Measurements from ENCODE around the gene MAPK8IP3.

The MAPK8IP3 gene

DNA sequence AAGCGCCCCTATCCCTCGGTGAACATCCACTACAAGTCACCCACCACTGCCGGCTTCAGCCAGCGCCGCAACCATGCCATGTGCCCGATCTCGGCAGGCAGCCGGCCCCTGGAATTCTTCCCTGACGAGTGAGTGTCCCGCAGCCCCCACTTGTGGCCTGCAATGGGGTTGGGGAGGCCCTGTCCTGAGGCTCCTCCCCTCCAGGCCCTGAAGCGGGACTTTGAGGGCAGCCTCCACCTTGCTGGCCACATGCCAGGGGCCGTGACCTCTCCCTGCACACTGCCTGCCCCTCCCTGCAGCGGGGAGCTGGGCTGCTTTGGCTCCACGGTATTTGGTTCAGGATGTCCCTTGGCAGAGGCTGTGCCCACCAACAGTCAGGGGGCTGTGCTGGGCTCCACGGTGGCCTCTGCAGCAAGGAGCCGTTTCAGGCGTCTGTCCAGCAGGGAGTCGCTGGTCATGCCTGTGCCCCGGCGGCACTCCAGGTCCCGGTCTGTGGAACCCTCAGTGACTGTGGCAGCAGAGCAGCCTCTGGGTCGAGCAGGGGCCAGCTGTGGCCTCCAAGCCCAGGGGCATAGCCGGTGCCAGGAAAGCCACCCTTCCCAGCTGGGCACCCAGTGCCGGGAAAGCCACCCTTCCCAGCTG is 57.0 kb downstream of the MAPK8IP3 start:
- DNase-seq, result no peak

DNA sequence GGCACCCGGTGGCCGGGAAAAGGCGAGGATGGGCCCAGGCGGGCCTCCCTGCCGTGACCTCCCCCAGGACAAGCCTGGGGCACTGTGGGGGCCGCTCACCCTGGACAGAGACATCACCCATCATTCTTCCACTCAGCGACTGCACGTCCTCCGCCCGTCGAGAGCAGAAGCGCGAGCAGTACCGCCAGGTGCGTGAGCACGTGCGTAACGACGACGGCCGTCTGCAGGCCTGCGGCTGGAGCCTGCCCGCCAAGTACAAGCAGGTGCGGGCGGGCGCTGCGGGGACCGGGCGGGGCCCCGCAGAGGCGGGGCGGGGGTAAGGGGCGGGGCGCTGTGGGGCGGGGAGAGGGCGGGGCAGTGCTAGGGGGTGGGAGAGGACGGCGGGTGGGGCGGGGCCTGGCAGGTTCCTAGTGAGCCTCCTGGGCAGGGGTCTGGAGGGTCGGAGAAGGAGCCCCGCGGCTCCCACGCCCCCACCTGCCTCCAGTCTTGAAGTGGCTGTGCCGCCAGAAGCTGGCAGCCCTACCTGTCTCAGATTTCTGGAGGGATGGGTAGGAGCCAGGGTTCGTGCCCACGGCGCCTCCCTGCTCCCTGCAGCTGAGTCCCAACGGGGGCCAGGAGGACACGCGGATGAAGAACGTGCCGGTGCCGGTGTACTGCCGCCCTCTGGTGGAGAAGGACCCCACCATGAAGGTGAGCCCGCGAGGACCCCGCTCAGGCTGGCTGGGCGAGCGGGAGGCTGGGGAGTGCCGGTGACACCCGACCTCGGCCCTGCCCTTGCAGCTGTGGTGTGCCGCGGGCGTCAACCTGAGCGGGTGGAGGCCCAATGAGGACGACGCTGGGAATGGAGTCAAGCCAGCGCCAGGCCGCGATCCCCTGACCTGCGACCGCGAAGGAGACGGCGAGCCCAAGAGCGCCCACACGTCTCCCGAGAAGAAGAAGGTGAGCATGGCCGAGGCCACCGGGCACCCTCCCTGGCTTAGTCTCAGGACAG is 57.8 kb downstream of the MAPK8IP3 start:
- DNase-seq, result no peak

DNA sequence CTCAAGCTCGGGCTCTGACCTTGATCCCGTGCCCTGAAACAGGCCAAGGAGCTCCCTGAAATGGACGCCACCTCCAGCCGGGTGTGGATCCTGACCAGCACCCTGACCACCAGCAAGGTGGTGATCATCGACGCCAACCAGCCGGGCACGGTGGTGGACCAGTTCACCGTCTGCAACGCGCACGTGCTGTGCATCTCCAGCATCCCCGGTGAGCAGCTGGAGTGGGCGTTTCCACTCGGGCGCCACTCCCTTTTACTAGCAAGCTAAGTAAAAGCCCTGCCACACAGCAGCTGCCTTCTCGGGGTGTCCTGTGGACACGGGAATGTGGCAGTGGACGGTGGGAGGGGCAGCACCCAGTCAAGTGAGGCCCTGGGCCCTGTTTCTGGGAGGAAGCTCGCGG is 59.0 kb downstream of the MAPK8IP3 start:
- DNase-seq, result no peak

GRCh38 chr16:1765826-1766225 is 59.8 kb downstream of the MAPK8IP3 start:
- no peak for DNase-seq

- no peak for DNase-seq
Measured at GRCh38 chr16:1766231-1766630, 60.2 kb downstream of the MAPK8IP3 start.

- DNase-seq, result no peak
Measured at GRCh38 chr16:1766701-1767100, 60.7 kb downstream of the MAPK8IP3 start.

DNA sequence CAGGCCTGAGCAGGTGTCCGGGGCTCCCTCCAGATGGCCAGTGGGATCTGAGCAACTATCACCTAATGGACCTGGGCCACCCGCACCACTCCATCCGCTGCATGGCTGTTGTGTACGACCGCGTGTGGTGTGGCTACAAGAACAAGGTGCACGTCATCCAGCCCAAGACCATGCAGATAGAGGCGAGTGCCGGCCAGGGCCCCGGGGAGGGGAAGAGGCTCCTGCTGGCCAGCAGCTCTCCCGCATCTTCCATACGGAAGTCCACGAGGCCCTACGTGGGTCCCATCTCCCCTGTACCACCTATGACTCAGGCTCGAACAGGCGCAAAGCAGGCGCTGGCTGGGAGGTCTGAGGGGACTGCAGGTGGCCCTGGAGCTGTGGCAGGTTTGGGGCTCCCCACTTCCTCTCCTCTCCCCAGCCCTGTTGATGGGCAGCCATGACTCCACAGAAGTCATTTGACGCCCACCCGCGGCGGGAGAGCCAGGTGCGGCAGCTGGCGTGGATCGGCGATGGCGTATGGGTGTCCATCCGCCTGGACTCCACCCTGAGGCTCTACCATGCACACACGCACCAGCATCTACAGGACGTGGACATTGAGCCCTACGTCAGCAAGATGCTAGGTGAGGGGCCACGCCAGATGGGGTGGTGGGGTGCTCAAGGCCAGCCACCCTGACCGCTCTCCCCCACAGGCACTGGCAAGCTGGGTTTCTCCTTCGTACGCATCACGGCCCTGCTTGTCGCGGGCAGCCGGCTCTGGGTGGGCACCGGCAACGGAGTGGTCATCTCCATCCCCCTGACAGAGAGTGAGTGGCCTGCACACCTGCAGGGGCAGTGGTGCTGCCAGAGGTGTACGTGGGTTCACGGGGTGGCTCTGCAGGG is 61.4 kb downstream of the MAPK8IP3 start:
- no peak for DNase-seq

GRCh38 chr16:1768061-1768766 is 62.2 kb downstream of the MAPK8IP3 start:
- DNase-seq, result no peak

DNA sequence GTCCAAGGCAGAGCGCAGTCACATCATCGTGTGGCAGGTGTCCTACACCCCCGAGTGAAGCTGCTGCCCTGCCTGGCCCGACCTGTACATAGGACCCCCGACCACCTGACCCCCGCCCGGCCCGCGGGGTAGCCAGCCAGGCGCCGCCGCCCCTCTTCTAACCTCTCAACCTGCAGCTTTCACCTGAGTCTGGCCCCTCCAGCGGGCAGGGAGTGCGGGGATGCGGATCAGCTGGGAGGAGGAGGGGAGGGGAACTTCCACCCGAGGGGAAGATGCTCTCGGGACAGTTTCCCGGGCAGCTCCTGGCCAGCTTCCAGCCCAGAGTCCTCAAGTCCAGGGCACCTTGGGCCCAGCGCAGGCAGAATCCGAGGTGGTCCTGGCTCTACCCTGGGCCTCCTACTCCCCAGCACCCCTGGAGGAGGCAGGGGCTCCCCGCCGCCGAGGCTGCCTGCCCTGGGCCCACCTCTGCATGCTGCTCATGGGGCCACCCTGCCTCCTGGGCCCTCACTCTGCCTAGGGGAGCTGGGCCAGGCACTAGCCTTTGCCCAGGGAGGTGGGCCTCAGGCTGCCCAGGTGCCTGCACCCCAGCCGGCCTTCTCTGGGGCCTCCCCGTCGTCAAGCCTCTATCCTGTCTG is 62.9 kb downstream of the MAPK8IP3 start:
- no peak for DNase-seq

- DNase-seq, result no peak
Measured at GRCh38 chr16:1769402-1770300, 63.7 kb downstream of the MAPK8IP3 start.

DNA sequence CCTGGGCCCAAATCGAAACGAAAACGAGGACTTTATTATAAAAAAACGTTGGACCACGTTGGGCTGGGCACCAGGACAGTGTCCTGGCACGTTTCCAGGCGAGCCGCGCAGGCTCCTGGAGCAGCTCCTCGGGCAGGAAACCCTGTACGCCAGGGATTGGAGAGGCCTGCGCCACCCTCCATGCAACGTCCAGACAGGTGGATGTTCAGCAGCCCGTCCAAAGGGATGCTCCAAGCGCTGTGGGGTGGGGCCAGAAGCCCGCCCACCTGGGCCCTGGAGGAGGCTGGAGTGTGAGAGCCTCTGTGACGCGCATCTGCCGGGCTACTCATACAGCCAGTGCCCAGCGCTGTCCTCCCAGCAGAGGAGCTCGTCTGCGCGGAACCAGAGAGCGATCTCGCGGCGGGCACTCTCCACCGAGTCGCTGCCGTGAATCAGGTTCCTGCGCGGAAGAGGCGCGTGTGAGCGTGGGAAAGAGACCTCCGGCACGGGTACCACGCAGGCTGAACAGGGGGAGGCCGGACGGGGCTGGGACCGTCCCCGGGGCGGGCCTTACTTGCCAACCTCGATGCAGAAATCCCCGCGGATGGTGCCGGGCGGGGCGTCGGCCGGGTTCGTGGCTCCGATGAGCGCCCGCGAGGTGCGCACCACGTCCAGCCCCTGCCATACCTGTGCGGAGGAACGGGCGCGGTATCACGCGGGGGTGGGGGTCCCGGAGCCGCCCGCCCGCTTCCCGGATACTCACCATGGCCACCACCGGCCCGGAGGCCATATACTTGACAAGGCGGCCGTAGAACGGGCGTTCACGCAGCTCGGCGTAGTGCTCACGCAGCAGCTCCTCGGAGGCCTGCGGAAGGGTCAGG is 64.6 kb downstream of the MAPK8IP3 start:
- peak; percentile 61 for DNase-seq

GRCh38 chr16:1771188-1771863 is 65.3 kb downstream of the MAPK8IP3 start, which contains the start of gene NME3:
Gene NME3 (minus strand): TSS chr16:1771543. CDS start chr16:1771534, 9 bp downstream.
- DNase-seq, result peak; percentile 81

DNA sequence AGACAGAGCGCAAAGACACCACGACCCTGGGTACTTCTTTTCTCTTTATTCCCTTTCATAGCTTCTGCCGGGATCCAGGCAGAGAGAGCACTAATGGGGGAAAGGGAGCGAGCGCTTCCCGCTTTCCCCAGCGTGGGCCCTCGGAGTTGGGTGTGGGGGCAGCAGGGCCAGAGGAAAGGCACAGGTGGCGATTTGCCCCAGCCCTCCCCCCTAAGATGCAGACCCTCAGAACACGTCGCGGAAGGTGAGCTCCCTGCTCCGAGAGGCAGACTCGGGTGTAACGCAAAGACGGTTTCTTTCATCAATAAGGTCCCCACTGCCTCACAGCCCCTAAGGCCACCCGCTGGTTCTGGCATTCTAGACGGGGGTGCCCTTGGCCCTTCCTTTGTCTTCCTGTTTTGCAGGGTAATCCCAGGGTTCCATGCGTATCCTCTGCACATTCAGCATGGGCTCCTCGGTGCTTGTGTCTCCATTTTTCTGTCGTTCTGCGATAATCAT is 65.9 kb downstream of the MAPK8IP3 start:
- DNase-seq, result no peak

- DNase-seq, result peak; percentile 65
Measured at GRCh38 chr16:1772362-1772907, 66.4 kb downstream of the MAPK8IP3 start, which contains the start of gene EME2. Gene EME2 (plus strand): TSS chr16:1772810. CDS start chr16:1773228, 418 bp downstream.

GRCh38 chr16:1772908-1773702 is 67.1 kb downstream of the MAPK8IP3 start, which contains the start of gene MRPS34:
Gene MRPS34 (minus strand): TSS chr16:1773134. CDS start chr16:1773119, 15 bp downstream.
- peak; percentile 81 for DNase-seq

DNA sequence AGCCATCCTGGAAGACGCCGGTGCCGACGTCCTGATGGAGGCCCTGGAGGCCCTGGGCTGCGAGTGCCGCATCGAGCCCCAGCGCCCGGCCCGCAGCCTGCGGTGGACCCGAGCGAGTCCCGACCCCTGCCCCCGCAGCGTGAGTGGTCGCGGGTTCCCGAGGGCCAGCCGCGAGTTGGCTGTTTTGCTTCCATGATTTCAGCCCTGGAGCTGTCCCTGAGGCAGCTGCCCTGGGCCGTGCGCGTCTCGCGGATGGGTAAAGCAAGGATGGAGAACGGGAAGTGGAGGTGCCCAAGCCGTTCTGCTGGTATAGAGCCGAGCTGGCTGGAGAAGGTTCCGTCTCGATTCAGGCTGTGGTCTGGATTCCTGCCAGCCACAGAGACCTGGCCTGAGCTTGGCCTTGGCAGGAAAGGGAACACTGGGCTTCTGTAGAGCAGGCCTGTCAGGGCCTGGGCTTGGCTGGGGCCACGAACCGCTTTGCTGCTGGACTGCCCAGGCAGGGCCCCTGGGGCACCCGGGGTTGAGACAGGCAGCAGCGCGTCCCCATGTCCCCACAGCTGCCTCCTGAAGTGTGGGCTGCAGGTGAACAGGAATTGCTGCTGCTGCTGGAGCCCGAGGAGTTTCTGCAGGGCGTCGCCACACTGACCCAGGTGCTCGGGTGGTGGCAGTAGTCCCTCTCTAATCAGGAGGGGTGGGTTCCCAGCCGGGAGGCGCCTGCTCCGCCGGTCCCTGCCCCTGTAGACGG is 67.9 kb downstream of the MAPK8IP3 start:
- no peak for DNase-seq

DNA sequence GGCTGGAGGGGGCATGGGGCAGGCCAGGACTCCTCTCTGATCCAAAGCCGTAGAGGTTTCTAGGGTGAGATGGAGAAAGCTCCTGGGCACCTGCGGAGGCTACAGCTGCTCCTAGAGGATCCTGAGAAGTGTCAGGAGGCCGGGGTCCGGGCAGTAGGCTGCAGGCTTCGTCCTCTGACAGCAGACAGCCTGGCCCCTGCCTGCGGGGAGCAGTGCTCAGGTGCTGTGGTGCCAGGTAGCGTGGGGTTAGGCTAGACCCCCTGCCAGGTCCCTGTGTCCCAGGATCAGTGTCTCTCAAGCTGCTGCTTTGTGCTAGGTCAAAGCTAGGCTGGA is 68.4 kb downstream of the MAPK8IP3 start:
- no peak for DNase-seq

Measured in activated naive CD4-positive, alpha-beta T cell treated with anti-CD3 and anti-CD28 coated beads, Interleukin-2, amount 50 U/mL, for 16 hours (primary cell).